ENCODE data around the gene TRAF3IP1. TPM values are rescaled to one million over a fixed set of nuclear protein-coding genes. Genes with fewer than 3 reads are reported as not detected.

The TRAF3IP1 gene
- total and polyA plus RNA-seq, 2 of the 13 experiments (the other 11 are each of a cell fraction or from before 2014, with no cell fraction given) = 4.1 to 12.9 TPM

DNA sequence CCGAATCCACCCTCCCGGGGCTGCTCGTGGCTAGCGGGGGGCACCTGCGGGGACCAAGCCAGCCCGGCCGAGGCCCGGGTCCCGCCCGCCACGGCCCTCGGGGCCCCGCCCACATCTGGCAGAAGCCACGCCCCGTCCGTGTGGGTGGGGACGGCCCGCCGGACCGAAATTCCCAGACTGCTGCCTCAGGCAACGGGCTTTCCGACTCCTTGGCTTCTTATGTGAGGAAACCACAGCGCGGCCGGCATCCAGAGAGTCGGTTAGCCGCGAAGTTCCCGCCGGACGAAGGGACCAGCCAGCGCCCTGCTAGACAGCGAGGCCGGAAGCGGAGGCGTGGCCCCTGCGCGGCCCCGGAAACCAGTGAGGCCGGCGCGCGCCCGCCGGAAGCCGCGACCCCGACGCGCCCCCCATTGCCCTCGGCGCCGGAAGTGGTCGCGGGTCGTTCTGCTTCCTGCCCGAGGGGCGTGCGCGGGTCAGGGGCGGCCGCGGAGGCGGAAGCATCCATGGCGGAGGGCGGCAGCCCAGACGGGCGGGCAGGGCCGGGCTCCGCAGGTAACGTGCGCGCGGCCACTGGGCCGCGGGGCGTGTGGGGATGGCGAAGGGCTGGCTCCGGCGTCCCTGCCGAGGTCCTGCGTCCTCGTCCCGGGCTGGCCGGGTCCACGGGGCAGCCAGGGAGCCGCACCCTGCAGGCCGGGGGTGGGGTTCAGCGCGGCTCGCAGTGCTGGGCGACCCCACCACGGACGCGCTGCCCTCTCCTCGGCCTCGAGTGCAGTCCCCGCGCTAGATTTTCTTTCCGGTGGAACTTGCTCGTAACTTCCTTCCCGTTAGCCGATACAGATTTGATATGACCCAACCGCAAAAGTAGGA lies 106.5 kb downstream of the TRAF3IP1 start, which contains the start of gene ASB1 (continued):
- peak; percentile 83; the same call in 1 of the 2 replicates for TF ChIP-seq ZNF441 (CRISPR knock-in tag; IDR thresholded peaks at IDR 0.05; ENCODE audit: borderline replicate concordance)
- peak; percentile 74 for TF ChIP-seq SP4 (CRISPR knock-in tag; IDR thresholded peaks at IDR 0.05)
- TF ChIP-seq ZBTB7A (CRISPR knock-in tag; IDR thresholded peaks at IDR 0.05) = peak; percentile 100
- TF ChIP-seq, protein P1, sequence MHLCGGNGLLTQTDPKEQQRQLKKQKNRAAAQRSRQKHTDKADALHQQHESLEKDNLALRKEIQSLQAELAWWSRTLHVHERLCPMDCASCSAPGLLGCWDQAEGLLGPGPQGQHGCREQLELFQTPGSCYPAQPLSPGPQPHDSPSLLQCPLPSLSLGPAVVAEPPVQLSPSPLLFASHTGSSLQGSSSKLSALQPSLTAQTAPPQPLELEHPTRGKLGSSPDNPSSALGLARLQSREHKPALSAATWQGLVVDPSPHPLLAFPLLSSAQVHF (CRISPR knock-in tag; IDR thresholded peaks at IDR 0.05) = peak; percentile 60
- TF ChIP-seq, protein P2, sequence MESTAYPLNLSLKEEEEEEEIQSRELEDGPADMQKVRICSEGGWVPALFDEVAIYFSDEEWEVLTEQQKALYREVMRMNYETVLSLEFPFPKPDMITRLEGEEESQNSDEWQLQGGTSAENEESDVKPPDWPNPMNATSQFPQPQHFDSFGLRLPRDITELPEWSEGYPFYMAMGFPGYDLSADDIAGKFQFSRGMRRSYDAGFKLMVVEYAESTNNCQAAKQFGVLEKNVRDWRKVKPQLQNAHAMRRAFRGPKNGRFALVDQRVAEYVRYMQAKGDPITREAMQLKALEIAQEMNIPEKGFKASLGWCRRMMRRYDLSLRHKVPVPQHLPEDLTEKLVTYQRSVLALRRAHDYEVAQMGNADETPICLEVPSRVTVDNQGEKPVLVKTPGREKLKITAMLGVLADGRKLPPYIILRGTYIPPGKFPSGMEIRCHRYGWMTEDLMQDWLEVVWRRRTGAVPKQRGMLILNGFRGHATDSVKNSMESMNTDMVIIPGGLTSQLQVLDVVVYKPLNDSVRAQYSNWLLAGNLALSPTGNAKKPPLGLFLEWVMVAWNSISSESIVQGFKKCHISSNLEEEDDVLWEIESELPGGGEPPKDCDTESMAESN (CRISPR knock-in tag; conservative IDR thresholded peaks at IDR 0.05) = peak; percentile 61; the same call in 1 of the 2 replicates
- peak; percentile 29; the same call in 1 of the 2 replicates for TF ChIP-seq HCFC1 (IDR thresholded peaks at IDR 0.05; ENCODE audit: low read depth, low read length)
- TF ChIP-seq RARG (CRISPR knock-in tag; IDR thresholded peaks at IDR 0.05; ENCODE audit: low read depth) = no peak
- no peak for TF ChIP-seq ZNF879 (CRISPR knock-in tag; IDR thresholded peaks at IDR 0.05)
- peak; percentile 92 for TF ChIP-seq PHF8 (CRISPR knock-in tag; IDR thresholded peaks at IDR 0.05)
- TF ChIP-seq, protein P3, sequence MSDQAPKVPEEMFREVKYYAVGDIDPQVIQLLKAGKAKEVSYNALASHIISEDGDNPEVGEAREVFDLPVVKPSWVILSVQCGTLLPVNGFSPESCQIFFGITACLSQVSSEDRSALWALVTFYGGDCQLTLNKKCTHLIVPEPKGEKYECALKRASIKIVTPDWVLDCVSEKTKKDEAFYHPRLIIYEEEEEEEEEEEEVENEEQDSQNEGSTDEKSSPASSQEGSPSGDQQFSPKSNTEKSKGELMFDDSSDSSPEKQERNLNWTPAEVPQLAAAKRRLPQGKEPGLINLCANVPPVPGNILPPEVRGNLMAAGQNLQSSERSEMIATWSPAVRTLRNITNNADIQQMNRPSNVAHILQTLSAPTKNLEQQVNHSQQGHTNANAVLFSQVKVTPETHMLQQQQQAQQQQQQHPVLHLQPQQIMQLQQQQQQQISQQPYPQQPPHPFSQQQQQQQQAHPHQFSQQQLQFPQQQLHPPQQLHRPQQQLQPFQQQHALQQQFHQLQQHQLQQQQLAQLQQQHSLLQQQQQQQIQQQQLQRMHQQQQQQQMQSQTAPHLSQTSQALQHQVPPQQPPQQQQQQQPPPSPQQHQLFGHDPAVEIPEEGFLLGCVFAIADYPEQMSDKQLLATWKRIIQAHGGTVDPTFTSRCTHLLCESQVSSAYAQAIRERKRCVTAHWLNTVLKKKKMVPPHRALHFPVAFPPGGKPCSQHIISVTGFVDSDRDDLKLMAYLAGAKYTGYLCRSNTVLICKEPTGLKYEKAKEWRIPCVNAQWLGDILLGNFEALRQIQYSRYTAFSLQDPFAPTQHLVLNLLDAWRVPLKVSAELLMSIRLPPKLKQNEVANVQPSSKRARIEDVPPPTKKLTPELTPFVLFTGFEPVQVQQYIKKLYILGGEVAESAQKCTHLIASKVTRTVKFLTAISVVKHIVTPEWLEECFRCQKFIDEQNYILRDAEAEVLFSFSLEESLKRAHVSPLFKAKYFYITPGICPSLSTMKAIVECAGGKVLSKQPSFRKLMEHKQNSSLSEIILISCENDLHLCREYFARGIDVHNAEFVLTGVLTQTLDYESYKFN (CRISPR knock-in tag; conservative IDR thresholded peaks at IDR 0.05) = peak; percentile 59; the same call in 1 of the 2 replicates
- TF ChIP-seq GLI4 (CRISPR knock-in tag; IDR thresholded peaks at IDR 0.05; ENCODE audit: borderline replicate concordance) = no peak; the same call in 1 of the 2 replicates
- TF ChIP-seq ZNF33B (CRISPR knock-in tag; IDR thresholded peaks at IDR 0.05) = peak; percentile 64; the same call in 1 of the 2 replicates
- TF ChIP-seq, protein P4, sequence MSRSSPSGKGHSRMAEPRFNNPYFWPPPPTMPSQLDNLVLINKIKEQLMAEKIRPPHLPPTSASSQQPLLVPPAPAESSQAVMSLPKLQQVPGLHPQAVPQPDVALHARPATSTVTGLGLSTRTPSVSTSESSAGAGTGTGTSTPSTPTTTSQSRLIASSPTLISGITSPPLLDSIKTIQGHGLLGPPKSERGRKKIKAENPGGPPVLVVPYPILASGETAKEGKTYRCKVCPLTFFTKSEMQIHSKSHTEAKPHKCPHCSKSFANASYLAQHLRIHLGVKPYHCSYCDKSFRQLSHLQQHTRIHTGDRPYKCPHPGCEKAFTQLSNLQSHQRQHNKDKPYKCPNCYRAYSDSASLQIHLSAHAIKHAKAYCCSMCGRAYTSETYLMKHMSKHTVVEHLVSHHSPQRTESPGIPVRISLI (CRISPR knock-in tag; IDR thresholded peaks at IDR 0.05; ENCODE audit: borderline replicate concordance) = no peak
- TF ChIP-seq MEF2D (CRISPR knock-in tag; IDR thresholded peaks at IDR 0.05) = no peak
- peak; percentile 60; the same call in 1 of the 2 replicates for TF ChIP-seq GTF3A (CRISPR knock-in tag; conservative IDR thresholded peaks at IDR 0.05)
- no peak; the same call in 1 of the 2 replicates for TF ChIP-seq FOXJ3 (CRISPR knock-in tag; IDR thresholded peaks at IDR 0.05; ENCODE audit: borderline replicate concordance)
- no peak for TF ChIP-seq ATF1 (CRISPR knock-in tag; IDR thresholded peaks at IDR 0.05)
- TF ChIP-seq DMAP1 (CRISPR knock-in tag; IDR thresholded peaks at IDR 0.05) = peak; percentile 93
- TF ChIP-seq ZNF883 (CRISPR knock-in tag; IDR thresholded peaks at IDR 0.05; ENCODE audit: not compliant biosample characterization) = peak; percentile 80
